Measurements from ENCODE around the gene MYLK. TPM values are rescaled to one million over a fixed set of nuclear protein-coding genes. Genes with fewer than 3 reads are reported as not detected.

MYLK gene
- total and polyA plus RNA-seq, 8 donors: 35.1 to 916 (median 340) TPM

GRCh38 chr3:123768480-123769355 is 115.4 kb downstream of the MYLK start:
- Histone ChIP-seq H3K4me3 (no peak overlapping the region), H3K27me3 (no peaks in the 10 kb centered on the region), H3K27ac (no peak overlapping the region), H3K4me1 (peaks cover 0 to 4% (median under 1%) of the 10 kb centered on the region in 4 donors), H3K36me3 (no peaks in the 10 kb centered on the region), H3K9me3 (no peaks in the 10 kb centered on the region)
- WGBS, 5 donors: 76 to 82% (median 78%) methylated on average over 8 of the region's 8 CpGs
- TF ChIP-seq EP300 (IDR thresholded peaks at IDR 0.05) (no peak), POLR2AphosphoS5 (IDR thresholded peaks at IDR 0.05) (no peak), CTCF (IDR thresholded peaks at IDR 0.05) (no peak), POLR2A (IDR thresholded peaks at IDR 0.05) (no peak)
- DNase-seq: no peak
- intact Hi-C loops (cut with DNase I; ENCODE audit: low total_unique reads): no loop called here

- no peaks in the 10 kb centered on the region for H3K4me1 ChIP-seq
- no peak for TF ChIP-seq CTCF (IDR thresholded peaks at IDR 0.05)
- H3K27ac ChIP-seq: no peak overlapping the region
- no peak overlapping the region for H3K4me3 ChIP-seq
- 90 to 98% (median 93%) methylated on average over 5 to 6 of the region's 6 CpGs for WGBS, 5 donors
- no peaks in the 10 kb centered on the region for H3K27me3 ChIP-seq
- intact Hi-C loops (cut with DNase I; ENCODE audit: low total_unique reads): no loop called here
- no peak for DNase-seq
- no peaks in the 10 kb centered on the region for H3K36me3 ChIP-seq
- no peaks in the 10 kb centered on the region for H3K9me3 ChIP-seq
Measured at GRCh38 chr3:123767564-123768292, 116.4 kb downstream of the MYLK start.

- TF ChIP-seq POLR2AphosphoS5 (IDR thresholded peaks at IDR 0.05): no peak
- Histone ChIP-seq H3K27me3 (no peaks in the 10 kb centered on the region), H3K27ac (no peak overlapping the region), H3K9me3 (no peaks in the 10 kb centered on the region), H3K4me3 (no peak overlapping the region), H3K36me3 (no peaks in the 10 kb centered on the region), H3K4me1 (no peaks in the 10 kb centered on the region)
- intact Hi-C loops (cut with DNase I; ENCODE audit: low total_unique reads): no loop called here
- 90 to 93% (median 92%) methylated on average over 7 of the region's 7 CpGs for WGBS, 5 donors
- DNase-seq: no peak
Measured at GRCh38 chr3:123767009-123767372, 117.1 kb downstream of the MYLK start.

GRCh38 chr3:123766193-123767008 is 117.7 kb downstream of the MYLK start:
- H3K4me3 ChIP-seq: no peak overlapping the region
- no peaks in the 10 kb centered on the region for H3K27me3 ChIP-seq
- no peak overlapping the region for H3K27ac ChIP-seq
- TF ChIP-seq POLR2AphosphoS5 (IDR thresholded peaks at IDR 0.05) (no peak), POLR2A (IDR thresholded peaks at IDR 0.05) (no peak), CTCF (IDR thresholded peaks at IDR 0.05) (no peak), EP300 (IDR thresholded peaks at IDR 0.05) (no peak)
- intact Hi-C loops (cut with DNase I; ENCODE audit: low total_unique reads): no loop called here
- no peaks in the 10 kb centered on the region for H3K9me3 ChIP-seq
- H3K4me1 ChIP-seq: no peaks in the 10 kb centered on the region
- no peak for DNase-seq
- no peaks in the 10 kb centered on the region for H3K36me3 ChIP-seq
- 74 to 88% (median 80%) methylated on average over 13 of the region's 13 CpGs for WGBS, 5 donors

Measured in stomach (tissue), 9 donors.